Spleen (tissue), 7 donors: Measurements from ENCODE around the gene C6orf52.
"Not testable (repeated sequence)": the region's sequence is repeated elsewhere in the genome, so short reads cannot be mapped to it uniquely, and the experiment has no call there.

Source experiments
- CTCF ChIP-seq, 11 experiments: fragments of 200-600 bp in 7 of 11; fragments of 450-650 bp in 4 of 11; sonication (generic) in 4 of 11; IDR thresholded peaks in 8 of 11; conservative IDR thresholded peaks in 3 of 11; 1 replicate in 7 of 11; 2 replicates in 4 of 11; pipeline versions ENCODE4 v1.4.0 to v1.8.0; 2016 to 2021; ENCODE audit warnings: antibody characterized with exemption in 11 of 11, inconsistent platforms in 4 of 11, mild to moderate bottlenecking in 1 of 11
- POLR2A ChIP-seq, 3 donors: fragments of 450-650 bp; IDR thresholded peaks; one replicate each; pipeline ENCODE4 v1.5.1; 2017; ENCODE audit warnings: antibody characterized with exemption in 3 of 3, mild to moderate bottlenecking in 1 of 3
- POLR2AphosphoS5 ChIP-seq, 3 donors: sonication (generic); formaldehyde crosslinking; IDR thresholded peaks; one replicate each; pipeline ENCODE4 v1.5.1; 2017; ENCODE audit warnings: antibody characterized with exemption in 3 of 3
- donor health status: DM: no; HTN: no; CAD: no; lungs with moderate emphysema.
- donor health status: DM: no; HTN: no; CAD: no.
- donor health status: DM: no; HTN: no; CAD: no.

GRCh38 chr6:10741643-10742042, 47.2 kb upstream of the C6orf52 start:
- TF ChIP-seq CTCF (IDR thresholded peaks at IDR 0.05 in 8 of 11, conservative IDR thresholded peaks at IDR 0.05 in 3 of 11); POLR2A (IDR thresholded peaks at IDR 0.05); POLR2AphosphoS5 (IDR thresholded peaks at IDR 0.05): not testable (repeated sequence)
